ENCODE results near the gene HIVEP3. TPM values are rescaled to one million over a fixed set of nuclear protein-coding genes. Genes with fewer than 3 reads are reported as not detected.

The HIVEP3 gene
- total and polyA plus RNA-seq, 2 donors (not counting 1 experiment from before 2014, with no cell fraction given): 2.0 to 5.1 TPM

GRCh38 chr1:41512701-41513382 lies 405.9 kb downstream of the HIVEP3 start:
- CTCF ChIA-PET: interaction anchor here (2.0 kb wide), 1 partner anchor 661 kb away, joined by 5 read pairs; no protein-coding TSS in a partner anchor
- H3K4me3 Mint-ChIP-seq: no peak overlapping the region
- no peaks in the 10 kb centered on the region for H3K79me2 ChIP-seq (ENCODE audit: control insufficient read depth, insufficient read depth, low read length)

More at GRCh38 chr1:41512701-41513382, 405.9 kb downstream of the HIVEP3 start:
- Histone ChIP-seq H3K27ac (ENCODE audit: low read length in 2 of 2) (no peak overlapping the region), H3K4me3 (ENCODE audit: control extremely low read depth in 1 of 5, extremely low read depth in 1 of 5, insufficient read depth in 1 of 5, low read depth in 2 of 5, low read length in 4 of 5) (no peak overlapping the region), H3K36me3 (replicated peaks in 1 of 2; ENCODE audit: control extremely low read depth in 1 of 2, control insufficient read depth in 1 of 2, extremely low read depth in 1 of 2, insufficient read depth in 2 of 2, low read length in 1 of 2) (peaks cover 0 to 11% of the 10 kb centered on the region in 2 experiments), H4K20me1 (ENCODE audit: control insufficient read depth, insufficient read depth, low read length, poor library complexity, severe bottlenecking) (no peaks in the 10 kb centered on the region), H3K9ac (ENCODE audit: low read length) (no peak overlapping the region), H3K4me2 (replicated peaks; ENCODE audit: low read depth, low read length, poor library complexity, severe bottlenecking) (no peak overlapping the region), H3K27me3 (replicated peaks in 1 of 4; ENCODE audit: control extremely low read depth in 1 of 4, control insufficient read depth in 3 of 4, insufficient read depth in 4 of 4, low read length in 3 of 4) (no peaks in the 10 kb centered on the region), H2AFZ (ENCODE audit: insufficient read depth, low read depth, low read length, poor library complexity, severe bottlenecking) (no peak overlapping the region), H3K9me3 (ENCODE audit: control extremely low read depth in 1 of 3, control insufficient read depth in 2 of 3, insufficient read depth in 1 of 3, low read length in 2 of 3) (no peaks in the 10 kb centered on the region), H3K4me1 (ENCODE audit: control insufficient read depth in 2 of 2, insufficient read depth in 2 of 2, low read length in 2 of 2) (peaks cover 8 to 22% of the 10 kb centered on the region in 2 donors)
- H3K27ac Mint-ChIP-seq: no peak overlapping the region
- POLR2A ChIA-PET: no interaction called here
- no peak for DNase-seq
- TF ChIP-seq CTCF (IDR thresholded peaks at IDR 0.05) (no peak), EZH2 (IDR thresholded peaks at IDR 0.05; ENCODE audit: borderline replicate concordance, insufficient read depth, low read depth, low read length, poor library complexity, severe bottlenecking) (no peak)
- H3K9me3 Mint-ChIP-seq (ENCODE audit: insufficient read depth): no peaks in the 10 kb centered on the region
- intact Hi-C loops (cut with micrococcal nuclease): loop anchor here (10.0 kb wide), 1 partner anchor 62 kb away; no protein-coding TSS in a partner anchor
- ATAC-seq (ENCODE audit: low read depth): no peak
- WGBS (ENCODE audit: insufficient coverage): 97% methylated on average over 26 of the region's 27 CpGs
- H3K27me3 Mint-ChIP-seq: no peaks in the 10 kb centered on the region
- peaks cover 15% of the 10 kb centered on the region for H3K4me1 Mint-ChIP-seq
